Large intestine (tissue), 3 donors: ENCODE measurements around the gene WRAP73. TPM values are rescaled to one million over a fixed set of nuclear protein-coding genes. Genes with fewer than 3 reads are reported as not detected.

Experiments used
- DNase-seq, 2 donors: peaks; one replicate each; pipeline versions ENCODE4 v3.0.0 to v3.0.0-alpha.2; 2013
- H3K27ac ChIP-seq: one replicate; pipeline ENCODE4 v1.5.1; 2013; ENCODE audit warnings: low read length
- H3K27me3 ChIP-seq: 2 replicates; pipeline ENCODE4 v1.6.1; 2013; ENCODE audit warnings: low read length; ENCODE audit not compliant: control insufficient read depth, insufficient read depth
- H3K36me3 ChIP-seq: 2 replicates; pipeline ENCODE4 v1.6.1; 2013; ENCODE audit warnings: low read length; ENCODE audit not compliant: control insufficient read depth, insufficient read depth
- H3K4me1 ChIP-seq: one replicate; pipeline ENCODE4 v1.6.1; 2013; ENCODE audit warnings: low read length; ENCODE audit not compliant: control insufficient read depth, insufficient read depth
- H3K4me3 ChIP-seq: one replicate; pipeline ENCODE4 v1.5.1; 2013; ENCODE audit warnings: low read length
- H3K9me3 ChIP-seq: one replicate; pipeline ENCODE4 v1.6.1; 2013; ENCODE audit warnings: mild to moderate bottlenecking, low read depth, low read length, moderate library complexity; ENCODE audit not compliant: control insufficient read depth
- WGBS: methylation state at CpG from one replicate; pipeline ENCODE4 v1.1.5; 2013; ENCODE audit warnings: low lambda C conversion rate; ENCODE audit not compliant: insufficient coverage; 5-methylcytosine and 5-hydroxymethylcytosine counted together
- polyA plus RNA-seq: library from polyadenylated mRNA; unstranded; fragments of 120-200 nt; gene quantifications from one replicate; pipeline ENCODE4 v1.2.1, GENCODE V29; 2013

WRAP73 gene
- polyA plus RNA-seq, 1 donor, result 15.6 TPM

DNA sequence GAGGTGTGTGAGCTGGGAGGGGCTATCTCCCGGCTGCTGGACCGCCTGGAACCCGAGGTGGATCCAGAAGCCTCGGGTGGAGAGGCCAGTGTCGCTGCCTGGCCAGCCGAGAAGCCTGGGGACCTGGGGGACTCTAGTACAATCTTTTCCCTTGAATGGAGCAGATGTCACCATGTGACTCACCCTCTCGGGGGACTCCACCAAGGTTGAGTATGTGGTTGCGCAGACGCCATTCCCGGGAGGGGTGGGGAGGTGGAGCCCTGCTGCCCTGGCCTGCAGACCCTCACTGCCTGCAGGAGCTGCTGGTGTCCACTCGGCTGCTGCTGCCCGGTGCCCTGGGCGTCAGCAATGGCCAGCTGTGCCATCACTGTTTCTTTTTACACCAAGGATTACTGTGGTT lies 42.7 kb upstream of the WRAP73 start:
- peaks cover 9% of the 10 kb centered on the region for H3K4me1 ChIP-seq
- no peak overlapping the region for H3K4me3 ChIP-seq
- no peaks in the 10 kb centered on the region for H3K9me3 ChIP-seq
- peaks cover 5% of the 10 kb centered on the region for H3K27me3 ChIP-seq
- H3K27ac ChIP-seq, result no peak overlapping the region
- no peak for DNase-seq
- no peaks in the 10 kb centered on the region for H3K36me3 ChIP-seq
- no CpG with 5 or more reads among the region's 13 CpGs for WGBS

DNA sequence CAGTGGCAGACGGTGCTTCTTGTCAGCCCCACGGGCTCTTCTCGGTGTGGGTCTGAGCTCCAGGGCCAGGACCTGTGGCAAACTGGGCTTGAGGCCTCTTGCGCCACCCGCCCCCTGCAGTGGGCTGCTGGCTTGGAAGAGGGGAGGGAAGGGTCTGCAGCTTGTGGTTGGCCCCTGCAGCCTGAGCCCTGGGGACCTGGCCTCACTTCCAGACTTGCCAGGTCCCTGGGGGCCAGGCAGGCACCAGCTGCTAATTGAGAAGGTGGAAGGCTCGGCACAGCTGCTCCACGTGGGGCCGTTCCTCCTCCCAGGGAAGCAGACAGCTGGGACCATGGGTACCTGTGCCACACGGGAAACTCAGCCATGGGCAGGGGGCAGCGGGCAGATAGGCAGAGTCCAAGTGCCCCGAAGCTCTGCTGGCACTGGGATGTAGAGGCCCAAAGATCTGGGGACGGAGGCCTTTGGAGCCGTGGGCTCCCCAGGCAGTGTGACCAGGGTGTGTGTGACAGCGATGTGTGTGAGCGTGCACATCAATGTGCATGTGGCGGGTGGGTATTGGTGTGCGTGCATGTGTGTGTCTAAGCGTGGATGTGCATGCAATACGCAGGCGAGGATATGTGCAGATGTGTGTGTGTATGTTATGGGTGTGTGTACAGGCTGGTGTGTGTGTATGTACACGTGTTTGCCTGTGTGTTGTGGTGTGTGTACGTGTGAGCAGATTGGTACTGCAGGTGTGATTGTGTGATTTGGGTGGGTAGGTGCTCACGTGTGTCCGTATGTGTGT lies 41.7 kb upstream of the WRAP73 start:
- H3K9me3 ChIP-seq, result no peaks in the 10 kb centered on the region
- H3K36me3 ChIP-seq, result no peaks in the 10 kb centered on the region
- no CpG with 5 or more reads among the region's 24 CpGs for WGBS
- H3K4me3 ChIP-seq, result no peak overlapping the region
- peaks cover 5% of the 10 kb centered on the region for H3K27me3 ChIP-seq
- DNase-seq, result no peak
- peaks cover 9% of the 10 kb centered on the region for H3K4me1 ChIP-seq
- H3K27ac ChIP-seq, result no peak overlapping the region

DNA sequence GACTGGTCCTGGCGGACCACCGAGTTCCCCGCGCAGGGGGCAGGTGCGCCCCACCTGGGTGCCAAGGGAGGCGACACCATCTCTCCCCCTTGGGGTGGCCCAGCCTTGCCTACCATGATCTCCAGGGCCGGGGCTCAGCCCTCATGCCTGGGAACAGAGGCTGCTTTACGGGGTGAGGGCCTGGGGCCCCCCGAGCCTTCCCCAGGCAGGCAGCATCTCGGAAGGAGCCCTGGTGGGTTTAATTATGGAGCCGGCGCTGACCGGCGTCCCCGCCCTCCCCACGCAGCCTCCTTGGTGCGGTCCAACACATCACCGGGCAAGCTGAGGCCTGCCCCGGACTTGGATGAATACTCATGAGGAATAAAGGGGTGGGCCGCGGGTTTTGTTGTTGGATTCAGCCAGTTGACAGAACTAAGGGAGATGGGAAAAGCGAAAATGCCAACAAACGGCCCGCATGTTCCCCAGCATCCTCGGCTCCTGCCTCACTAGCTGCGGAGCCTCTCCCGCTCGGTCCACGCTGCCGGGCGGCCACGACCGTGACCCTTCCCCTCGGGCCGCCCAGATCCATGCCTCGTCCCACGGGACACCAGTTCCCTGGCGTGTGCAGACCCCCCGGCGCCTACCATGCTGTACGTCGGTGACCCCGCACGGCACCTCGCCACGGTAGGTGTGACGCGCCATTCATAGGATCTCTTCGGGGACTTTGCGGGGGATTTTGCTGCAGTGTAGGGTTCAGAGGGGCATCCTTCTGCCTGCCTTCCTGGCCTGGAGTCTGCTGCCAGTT lies 40.6 kb upstream of the WRAP73 start:
- Histone ChIP-seq H3K27ac (no peak overlapping the region), H3K36me3 (no peaks in the 10 kb centered on the region), H3K4me3 (no peak overlapping the region), H3K4me1 (peaks cover 7% of the 10 kb centered on the region), H3K27me3 (no peaks in the 10 kb centered on the region), H3K9me3 (no peaks in the 10 kb centered on the region)
- no peak for DNase-seq
- WGBS, result no CpG with 5 or more reads among the region's 50 CpGs

DNA sequence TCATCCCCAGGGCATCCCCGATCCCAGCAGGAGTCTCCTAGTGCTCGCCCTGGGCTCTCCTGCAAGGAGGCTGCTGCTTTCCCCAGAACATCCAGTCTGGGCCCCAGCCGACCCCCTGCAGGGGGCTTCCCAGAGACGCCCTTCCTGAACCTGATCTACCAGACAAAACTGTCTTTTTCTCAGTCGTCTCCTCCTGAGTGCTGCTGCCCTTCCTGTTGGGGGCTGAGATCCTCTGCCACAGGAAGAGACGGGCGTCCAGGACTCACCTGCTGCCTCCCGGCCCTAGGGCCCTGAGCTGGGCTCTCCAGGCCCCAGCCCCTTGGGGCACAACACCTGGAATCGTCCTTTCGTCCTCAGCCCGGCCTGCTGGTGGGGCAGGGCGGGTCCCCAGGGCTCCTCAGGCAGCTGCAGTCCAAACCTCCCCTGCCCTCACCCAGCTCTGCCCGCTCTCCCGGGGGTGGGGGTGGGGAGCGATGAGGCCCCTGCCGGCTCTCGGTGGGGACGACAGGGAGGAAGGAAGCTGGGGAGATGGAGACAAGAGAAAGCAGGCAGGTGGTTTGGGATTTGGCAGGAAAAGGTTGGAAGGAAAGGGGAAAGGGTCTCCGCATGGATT lies 39.3 kb upstream of the WRAP73 start:
- H3K4me1 ChIP-seq, result peaks cover 8% of the 10 kb centered on the region
- H3K4me3 ChIP-seq, result no peak overlapping the region
- WGBS, result no CpG with 5 or more reads among the region's 19 CpGs
- H3K27me3 ChIP-seq, result peaks cover 2% of the 10 kb centered on the region
- no peaks in the 10 kb centered on the region for H3K36me3 ChIP-seq
- DNase-seq, result no peak
- H3K9me3 ChIP-seq, result no peaks in the 10 kb centered on the region
- no peak overlapping the region for H3K27ac ChIP-seq

DNA sequence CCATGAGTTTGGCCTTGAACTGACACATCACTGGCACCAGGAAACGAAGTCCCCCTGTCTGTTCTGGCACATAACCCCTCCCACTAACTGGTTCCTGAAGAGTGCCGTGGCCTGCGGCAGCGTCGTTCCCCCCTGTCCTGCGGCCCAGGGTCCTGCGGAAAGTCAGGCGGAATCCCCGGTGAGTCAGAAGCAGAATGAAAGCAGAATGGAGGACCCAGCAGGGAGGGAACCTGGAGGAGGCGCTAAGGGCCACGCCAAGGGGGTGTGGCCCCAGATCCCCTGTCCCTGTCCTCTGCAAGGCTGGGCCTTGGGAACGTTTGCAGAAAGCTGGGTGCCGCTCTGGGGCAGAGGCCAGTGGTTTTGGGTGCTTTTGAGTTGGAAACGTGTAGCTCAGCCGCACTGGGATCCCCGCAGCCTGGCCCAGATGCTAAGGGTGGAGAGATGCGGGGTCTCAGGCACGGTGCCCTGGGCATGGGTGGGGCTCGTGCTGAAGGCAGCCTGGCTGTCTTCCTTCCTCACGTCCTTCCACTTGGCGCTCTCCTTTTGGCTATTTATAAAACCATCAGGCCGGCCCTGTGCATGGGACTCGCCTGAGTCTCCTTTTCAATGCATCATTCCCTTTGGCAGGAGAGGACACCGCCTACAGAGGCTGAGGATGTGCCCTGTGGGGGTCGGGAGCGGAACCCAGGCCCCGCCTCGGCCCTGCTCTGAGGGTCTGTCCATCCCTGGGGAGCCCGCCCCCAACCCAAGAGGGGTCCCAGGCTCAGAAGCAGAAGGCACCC lies 38.6 kb upstream of the WRAP73 start:
- Histone ChIP-seq H3K4me3 (no peak overlapping the region), H3K36me3 (no peaks in the 10 kb centered on the region), H3K27me3 (peaks cover 7% of the 10 kb centered on the region), H3K27ac (no peak overlapping the region), H3K9me3 (no peaks in the 10 kb centered on the region), H3K4me1 (peaks cover 14% of the 10 kb centered on the region)
- no CpG with 5 or more reads among the region's 29 CpGs for WGBS
- DNase-seq, result no peak

DNA sequence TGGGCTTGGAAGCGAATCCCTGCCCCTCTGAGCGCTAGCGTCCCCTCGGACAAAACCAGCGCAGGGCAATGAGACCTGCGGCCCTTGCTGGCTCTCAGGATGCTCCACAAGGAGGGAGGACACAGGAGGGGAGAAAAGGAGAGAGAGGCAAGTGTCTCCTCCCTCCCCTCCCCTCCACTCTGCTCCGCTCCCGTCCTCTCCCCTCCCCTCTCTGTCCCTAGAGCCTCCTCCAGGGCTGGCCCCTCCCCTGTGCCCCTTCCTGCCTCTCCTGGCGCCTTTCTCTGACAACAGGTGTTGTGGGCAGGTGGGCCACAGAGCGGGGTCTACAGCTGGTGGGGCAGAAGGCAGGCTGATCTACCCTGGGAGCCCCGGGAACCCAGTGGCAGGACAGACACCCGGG lies 37.6 kb upstream of the WRAP73 start:
- Histone ChIP-seq H3K36me3 (no peaks in the 10 kb centered on the region), H3K4me3 (no peak overlapping the region), H3K27me3 (peaks cover 7% of the 10 kb centered on the region), H3K4me1 (peaks cover 14% of the 10 kb centered on the region), H3K27ac (no peak overlapping the region), H3K9me3 (no peaks in the 10 kb centered on the region)
- DNase-seq, result no peak
- WGBS, result no CpG with 5 or more reads among the region's 12 CpGs

DNA sequence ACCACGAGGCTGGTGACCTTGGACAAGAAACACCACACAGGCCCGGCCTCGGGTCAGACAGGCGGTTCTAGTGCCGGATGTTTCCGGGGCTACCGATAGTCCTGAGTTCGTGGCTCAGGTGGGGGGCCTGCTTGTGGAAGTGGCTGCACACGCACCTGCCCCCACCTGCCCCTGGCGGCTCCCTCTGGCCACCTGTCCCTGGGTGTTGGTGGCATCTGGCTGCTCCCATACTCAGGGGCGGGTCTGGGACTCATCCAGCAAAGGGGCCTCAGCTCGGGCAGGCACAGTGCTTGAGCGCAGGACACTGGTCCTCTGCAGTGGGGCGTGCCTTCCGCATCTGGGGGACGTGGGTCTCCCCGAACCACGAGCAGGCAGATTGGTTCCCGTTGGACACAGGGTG lies 36.0 kb upstream of the WRAP73 start:
- peaks cover 7% of the 10 kb centered on the region for H3K27me3 ChIP-seq
- whole genome bisulfite sequencing, result no CpG with 5 or more reads among the region's 19 CpGs

DNA sequence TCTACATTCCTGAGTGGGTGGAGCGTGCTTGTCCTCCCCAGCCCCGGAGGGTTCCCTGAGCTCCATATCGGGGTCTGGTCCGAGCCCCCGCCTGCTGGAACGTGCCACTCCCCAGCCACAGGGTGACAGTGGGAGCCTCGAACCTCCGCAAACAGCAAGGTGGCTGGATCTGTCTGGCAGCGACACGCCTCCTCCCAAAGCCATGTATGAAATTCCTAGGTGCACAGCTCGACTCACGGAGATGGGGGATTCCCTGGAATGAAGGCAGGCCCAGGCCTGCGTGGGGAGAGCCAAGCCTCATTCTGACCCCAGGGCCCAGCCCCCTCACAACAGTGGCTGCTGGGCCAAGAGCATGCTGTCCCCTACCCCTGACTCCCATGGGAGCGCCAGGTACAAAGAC lies 35.3 kb upstream of the WRAP73 start:
- H3K4me3 ChIP-seq, result no peak overlapping the region
- H3K27ac ChIP-seq, result no peak overlapping the region
- peaks cover 14% of the 10 kb centered on the region for H3K4me1 ChIP-seq
- H3K27me3 ChIP-seq, result peaks cover 7% of the 10 kb centered on the region
- H3K36me3 ChIP-seq, result no peaks in the 10 kb centered on the region
- no peak for DNase-seq
- no peaks in the 10 kb centered on the region for H3K9me3 ChIP-seq
- no CpG with 5 or more reads among the region's 14 CpGs for WGBS

More for the DNA sequence above, 36.0 kb upstream of the WRAP73 start:
- no peak overlapping the region for H3K4me3 ChIP-seq
- no peak for DNase-seq
- no peaks in the 10 kb centered on the region for H3K9me3 ChIP-seq
- no peaks in the 10 kb centered on the region for H3K36me3 ChIP-seq
- H3K27ac ChIP-seq, result no peak overlapping the region
- H3K4me1 ChIP-seq, result peaks cover 14% of the 10 kb centered on the region

DNA sequence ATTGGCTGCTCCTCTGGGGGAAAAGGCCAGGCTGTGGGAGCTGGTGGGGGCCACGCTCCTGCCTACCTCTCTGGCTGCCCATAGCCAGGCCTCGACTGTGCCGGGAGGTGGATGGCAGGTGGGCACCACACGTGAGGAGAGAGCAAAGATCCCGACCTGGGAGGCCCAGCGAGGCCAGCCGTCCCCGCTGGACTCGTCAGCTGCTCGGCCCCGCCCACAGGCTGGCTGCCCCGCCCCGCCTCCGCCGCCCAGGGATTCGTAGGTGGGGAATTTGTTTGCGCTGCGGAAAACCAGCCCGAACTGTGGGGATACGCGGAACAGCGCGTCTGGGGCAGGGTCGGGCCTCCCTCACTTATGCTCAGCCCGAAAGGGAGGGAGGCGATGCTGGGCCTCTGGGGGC lies 34.1 kb upstream of the WRAP73 start:
- H3K4me3 ChIP-seq, result no peak overlapping the region
- DNase-seq, result peak in 1 of 2 donors; percentile 55
- no CpG with 5 or more reads among the region's 26 CpGs for WGBS
- H3K27me3 ChIP-seq, result peaks cover 7% of the 10 kb centered on the region
- H3K9me3 ChIP-seq, result no peaks in the 10 kb centered on the region
- H3K4me1 ChIP-seq, result peaks cover 7% of the 10 kb centered on the region
- no peaks in the 10 kb centered on the region for H3K36me3 ChIP-seq
- no peak overlapping the region for H3K27ac ChIP-seq

DNA sequence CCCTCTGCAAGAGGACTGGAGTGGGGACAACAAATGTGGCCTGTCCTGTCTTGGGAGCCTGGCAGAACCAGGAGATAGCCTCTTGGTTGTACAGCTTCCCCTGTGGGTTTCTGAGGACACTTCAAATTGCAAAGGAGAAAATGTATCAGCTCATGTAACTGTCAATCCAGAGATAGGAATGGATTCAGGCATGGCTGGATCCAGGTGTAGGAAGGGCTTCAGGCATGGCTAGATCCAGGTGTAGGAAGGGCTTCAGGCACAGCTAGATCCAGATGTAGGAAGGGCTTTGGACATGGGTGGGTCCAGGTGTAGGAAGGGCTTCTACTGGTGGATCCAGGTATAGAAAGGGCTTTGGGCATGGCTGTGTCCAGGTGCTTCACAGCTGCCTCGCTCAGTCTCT lies 33.3 kb upstream of the WRAP73 start:
- WGBS, result no CpG with 5 or more reads among the region's 1 CpG

More for the DNA sequence above, 33.3 kb upstream of the WRAP73 start:
- no peak overlapping the region for H3K4me3 ChIP-seq
- no peak for DNase-seq
- peaks cover 7% of the 10 kb centered on the region for H3K4me1 ChIP-seq
- H3K9me3 ChIP-seq, result no peaks in the 10 kb centered on the region
- no peaks in the 10 kb centered on the region for H3K36me3 ChIP-seq
- peaks cover 7% of the 10 kb centered on the region for H3K27me3 ChIP-seq
- no peak overlapping the region for H3K27ac ChIP-seq
